Measurements from ENCODE around the gene FOSL1. TPM values are rescaled to one million over a fixed set of nuclear protein-coding genes. Genes with fewer than 3 reads are reported as not detected.

Gene FOSL1
- total RNA-seq, 5 donors from 2014 or later (not counting 1 experiment from before 2014, with no cell fraction given) = 0.49 to 1.6 (median 0.65) TPM

DNA sequence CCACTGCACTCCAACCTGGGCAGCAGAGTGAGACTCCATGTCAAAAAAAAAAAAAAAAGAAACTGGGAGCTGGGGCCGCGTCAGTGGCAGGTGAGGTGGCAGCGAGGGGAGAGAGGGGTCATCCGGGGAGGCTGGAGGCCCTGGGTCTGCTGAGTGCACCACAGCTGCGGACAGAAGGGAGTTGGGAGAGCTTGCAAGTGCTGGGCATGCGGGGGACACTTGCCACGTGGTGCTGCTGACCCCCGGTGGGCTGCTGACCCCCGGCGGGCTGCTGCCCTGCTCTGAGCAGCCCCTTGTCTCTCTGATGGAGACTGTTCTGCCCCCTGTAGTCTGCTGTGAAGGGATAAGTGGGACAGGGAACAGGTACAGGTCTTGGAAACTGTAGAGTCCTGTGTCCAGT lies 21.7 kb upstream of the FOSL1 start:
- H3K27ac Mint-ChIP-seq = peak overlapping the region in 1 of 2 donors; percentile 51
- no peaks in the 10 kb centered on the region for H3K27me3 Mint-ChIP-seq
- POLR2A ChIA-PET = interaction anchor here (0.6 to 1.0 kb wide), 3 partner anchors 11 to 1197 kb away, joined by 3 read pairs; partner anchors contain the start of gene KDM2A (in 1 of the 2)
- H3K4me1 ChIP-seq (ENCODE audit: control insufficient read depth in 1 of 2, extremely low read depth in 1 of 2, insufficient read depth in 2 of 2, low read length in 2 of 2) = peaks cover 24 to 51% of the 10 kb centered on the region in 2 experiments
- peak overlapping the region; percentile 10 to 55 (median 43) for H3K4me3 Mint-ChIP-seq
- peaks cover 7 to 38% of the 10 kb centered on the region in 2 donors for H3K36me3 ChIP-seq (ENCODE audit: control insufficient read depth in 2 of 2, extremely low read depth in 1 of 2, insufficient read depth in 1 of 2, low read length in 1 of 2)
- no peaks in the 10 kb centered on the region for H3K27me3 ChIP-seq (replicated peaks in 1 of 2; ENCODE audit: control insufficient read depth in 2 of 2, extremely low read depth in 1 of 2, insufficient read depth in 2 of 2, low read length in 1 of 2)
- DNase-seq (no peak), ATAC-seq (replicated peaks in 1 of 4) (no peak)
- H3K36me3 Mint-ChIP-seq = peaks cover 19% of the 10 kb centered on the region
- no peak overlapping the region for H3K27ac ChIP-seq (ENCODE audit: low read length)
- CTCF ChIA-PET = interaction anchor here (0.6 to 1.2 kb wide), 3 partner anchors 36 to 59 kb away, joined by 3 to 6 read pairs (median 5); no protein-coding TSS in a partner anchor
- peaks cover 24 to 41% (median 35%) of the 10 kb centered on the region in 3 donors for H3K4me1 Mint-ChIP-seq
- 98% methylated on average over 10 of the region's 10 CpGs for WGBS (ENCODE audit: insufficient coverage)
- no peaks in the 10 kb centered on the region for H3K9me3 Mint-ChIP-seq
- H3K4me3 ChIP-seq (ENCODE audit: control insufficient read depth in 1 of 2, extremely low read depth in 1 of 2, low read length in 1 of 2) = no peak overlapping the region
- H3K9me3 ChIP-seq = no peaks in the 10 kb centered on the region

DNA sequence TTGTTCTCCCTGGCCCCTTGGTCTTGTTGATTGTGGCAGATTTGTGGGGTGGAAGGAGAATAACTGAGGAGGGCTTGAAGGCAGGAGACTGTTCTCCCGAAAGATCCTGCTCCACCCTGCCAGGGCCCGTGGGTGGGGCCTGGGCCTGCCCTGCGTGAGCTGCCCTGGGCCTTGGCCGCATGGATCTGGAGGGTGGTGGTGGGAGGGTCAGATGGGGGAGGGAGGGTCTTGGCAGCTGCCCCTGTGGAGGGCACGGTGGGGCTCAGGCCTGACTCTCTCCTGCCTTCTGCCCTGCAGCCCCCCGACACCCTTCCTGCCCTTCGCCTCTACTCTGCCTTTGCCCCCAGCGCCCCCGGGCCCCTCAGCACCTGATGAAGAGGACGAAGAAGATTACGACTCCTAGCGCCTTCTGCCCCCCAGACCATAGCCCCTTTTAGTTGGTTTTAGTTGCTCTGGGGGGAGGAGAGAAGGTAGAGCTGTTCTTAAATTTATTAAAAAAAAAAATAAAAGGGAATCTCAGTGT lies 20.9 kb upstream of the FOSL1 start:
- Histone ChIP-seq H3K4me1 (ENCODE audit: control insufficient read depth in 1 of 2, extremely low read depth in 1 of 2, insufficient read depth in 2 of 2, low read length in 2 of 2) (peaks cover 27 to 55% of the 10 kb centered on the region in 2 experiments), H3K4me3 (ENCODE audit: control insufficient read depth in 1 of 2, extremely low read depth in 1 of 2, low read length in 1 of 2) (peak overlapping the region in 1 of 2 donors; percentile 91), H3K27me3 (replicated peaks in 1 of 2; ENCODE audit: control insufficient read depth in 2 of 2, extremely low read depth in 1 of 2, insufficient read depth in 2 of 2, low read length in 1 of 2) (no peaks in the 10 kb centered on the region), H3K27ac (ENCODE audit: low read length) (no peak overlapping the region), H3K9me3 (no peaks in the 10 kb centered on the region), H3K36me3 (ENCODE audit: control insufficient read depth in 2 of 2, extremely low read depth in 1 of 2, insufficient read depth in 1 of 2, low read length in 1 of 2) (peaks cover 7 to 39% of the 10 kb centered on the region in 2 donors)
- H3K27ac Mint-ChIP-seq = no peak overlapping the region
- 90% methylated on average over 2 of the region's 12 CpGs for WGBS (ENCODE audit: insufficient coverage)
- peaks cover 23% of the 10 kb centered on the region for H3K36me3 Mint-ChIP-seq
- H3K4me3 Mint-ChIP-seq = peak overlapping the region; percentile 90 to 92 (median 91)
- ChIA-PET CTCF (interaction anchor here (0.6 to 1.3 kb wide), 3 partner anchors 32 to 1142 kb away, joined by 3 to 5 read pairs (median 3); no protein-coding TSS in a partner anchor), POLR2A (interaction anchor here (0.6 kb wide), 2 partner anchors 11 to 1198 kb away, joined by 3 read pairs; partner anchors contain the start of gene KDM2A (in 1 of the 2))
- H3K4me1 Mint-ChIP-seq = peaks cover 30 to 48% (median 41%) of the 10 kb centered on the region in 3 donors
- H3K27me3 Mint-ChIP-seq = no peaks in the 10 kb centered on the region
- no peak for DNase-seq
- no peaks in the 10 kb centered on the region for H3K9me3 Mint-ChIP-seq
- no peak for ATAC-seq (replicated peaks in 1 of 4)

DNA sequence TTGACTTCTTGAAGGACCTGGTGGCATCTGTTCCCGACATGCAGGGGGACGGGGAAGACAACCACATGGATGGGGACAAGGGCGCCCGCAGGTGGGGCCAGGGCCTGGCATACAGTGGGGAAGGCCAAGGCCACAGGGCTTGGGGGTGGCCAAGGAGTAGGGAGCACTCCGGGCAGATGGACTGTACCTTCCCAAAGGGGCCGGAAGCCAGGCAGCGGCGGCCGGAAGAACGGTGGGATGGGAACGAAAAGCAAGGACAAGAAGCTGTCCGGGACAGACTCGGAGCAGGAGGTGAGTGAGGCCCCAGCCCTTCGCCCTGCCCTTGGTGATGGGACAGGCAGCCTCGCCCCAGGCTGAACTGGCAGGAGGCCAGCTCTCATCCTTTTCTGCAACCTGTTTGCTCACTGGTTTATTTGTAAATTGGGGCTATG lies 20.2 kb upstream of the FOSL1 start:
- Mint-ChIP-seq H3K4me1 (peaks cover 30 to 49% (median 41%) of the 10 kb centered on the region in 3 donors), H3K4me3 (peak overlapping the region; percentile 90 to 92 (median 91)), H3K9me3 (no peaks in the 10 kb centered on the region), H3K27ac (peak overlapping the region; percentile 86 to 88), H3K27me3 (no peaks in the 10 kb centered on the region), H3K36me3 (peaks cover 21% of the 10 kb centered on the region)
- ChIA-PET CTCF (interaction anchor here (0.6 to 1.3 kb wide), 2 partner anchors 31 to 1142 kb away, joined by 3 read pairs; no protein-coding TSS in a partner anchor), POLR2A (no interaction called here)
- Histone ChIP-seq H3K4me3 (ENCODE audit: control insufficient read depth in 1 of 2, extremely low read depth in 1 of 2, low read length in 1 of 2) (peak overlapping the region; percentile 65 to 91), H3K9me3 (no peaks in the 10 kb centered on the region), H3K36me3 (ENCODE audit: control insufficient read depth in 2 of 2, extremely low read depth in 1 of 2, insufficient read depth in 1 of 2, low read length in 1 of 2) (peaks cover 7 to 41% of the 10 kb centered on the region in 2 donors), H3K27ac (ENCODE audit: low read length) (peak overlapping the region; percentile 62), H3K27me3 (replicated peaks in 1 of 2; ENCODE audit: control insufficient read depth in 2 of 2, extremely low read depth in 1 of 2, insufficient read depth in 2 of 2, low read length in 1 of 2) (no peaks in the 10 kb centered on the region), H3K4me1 (ENCODE audit: control insufficient read depth in 1 of 2, extremely low read depth in 1 of 2, insufficient read depth in 2 of 2, low read length in 2 of 2) (peaks cover 27 to 62% of the 10 kb centered on the region in 2 experiments)
- ATAC-seq (replicated peaks in 1 of 4) (no peak), DNase-seq (no peak)
- WGBS (ENCODE audit: insufficient coverage) = 74% methylated on average over 15 of the region's 15 CpGs

DNA sequence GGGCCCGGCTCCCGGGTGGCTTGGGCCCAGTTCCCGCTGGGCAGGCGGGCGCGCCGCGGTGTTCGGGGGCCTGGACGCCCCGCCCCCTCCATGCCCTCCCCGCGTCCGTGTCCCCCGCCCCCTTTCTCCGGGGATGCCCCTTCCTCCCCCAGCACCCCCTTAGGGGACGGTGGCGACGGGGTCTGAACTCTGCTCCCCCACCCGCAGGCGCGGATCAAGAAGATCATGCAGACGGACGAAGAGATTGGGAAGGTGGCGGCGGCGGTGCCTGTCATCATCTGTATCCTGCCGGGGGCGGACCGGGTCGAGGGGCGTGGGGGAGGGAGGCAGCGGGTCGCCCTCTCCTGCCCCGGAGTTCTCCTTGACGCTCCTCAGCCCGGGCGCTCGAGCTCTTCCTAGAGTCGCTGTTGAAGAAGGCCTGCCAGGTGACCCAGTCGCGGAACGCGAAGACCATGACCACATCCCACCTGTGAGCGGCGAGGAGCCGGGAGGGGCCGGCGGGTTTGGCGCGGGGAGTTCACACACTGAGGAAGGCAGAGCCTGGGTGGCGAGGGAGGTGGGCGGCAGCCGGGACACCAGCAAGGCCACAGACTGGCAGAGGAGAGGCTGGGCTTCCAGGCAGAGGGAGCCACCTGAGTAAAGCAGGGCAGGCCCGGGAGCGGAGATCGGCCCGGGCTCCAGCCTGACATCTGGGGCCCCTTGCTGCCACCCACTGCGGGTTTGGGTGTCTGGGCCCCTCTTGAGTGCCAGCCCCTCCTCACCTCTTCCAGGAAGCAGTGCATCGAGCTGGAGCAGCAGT lies 19.6 kb upstream of the FOSL1 start:
- Mint-ChIP-seq H3K9me3 (no peaks in the 10 kb centered on the region), H3K4me1 (peaks cover 37 to 55% (median 47%) of the 10 kb centered on the region in 3 donors), H3K4me3 (peak overlapping the region; percentile 90 to 92 (median 91)), H3K27ac (peak overlapping the region; percentile 86 to 88), H3K36me3 (peaks cover 21% of the 10 kb centered on the region), H3K27me3 (no peaks in the 10 kb centered on the region)
- peaks cover 7 to 38% of the 10 kb centered on the region in 2 donors for H3K36me3 ChIP-seq (ENCODE audit: control insufficient read depth in 2 of 2, extremely low read depth in 1 of 2, insufficient read depth in 1 of 2, low read length in 1 of 2)
- WGBS (ENCODE audit: insufficient coverage) = under 1% methylated on average over 43 of the region's 60 CpGs
- peak overlapping the region; percentile 67 to 91 for H3K4me3 ChIP-seq (ENCODE audit: control insufficient read depth in 1 of 2, extremely low read depth in 1 of 2, low read length in 1 of 2)
- POLR2A ChIA-PET = interaction anchor here in 1 of 2 donors (0.6 kb wide), 1 partner anchor 15 kb away, joined by 4 read pairs; no protein-coding TSS in a partner anchor
- ATAC-seq (replicated peaks in 1 of 4) (peak; percentile 46 to 56 (median 50)), DNase-seq (peak in 30 of 35 experiments; percentile 16 to 73 (median 46))
- peaks cover 27 to 67% of the 10 kb centered on the region in 2 experiments for H3K4me1 ChIP-seq (ENCODE audit: control insufficient read depth in 1 of 2, extremely low read depth in 1 of 2, insufficient read depth in 2 of 2, low read length in 2 of 2)
- CTCF ChIA-PET = interaction anchor here in 1 of 2 donors (0.6 to 1.3 kb wide), 2 partner anchors 31 to 34 kb away, joined by 3 read pairs; no protein-coding TSS in a partner anchor
- H3K9me3 ChIP-seq = no peaks in the 10 kb centered on the region
- peak overlapping the region; percentile 62 for H3K27ac ChIP-seq (ENCODE audit: low read length)
- H3K27me3 ChIP-seq (replicated peaks in 1 of 2; ENCODE audit: control insufficient read depth in 2 of 2, extremely low read depth in 1 of 2, insufficient read depth in 2 of 2, low read length in 1 of 2) = no peaks in the 10 kb centered on the region

DNA sequence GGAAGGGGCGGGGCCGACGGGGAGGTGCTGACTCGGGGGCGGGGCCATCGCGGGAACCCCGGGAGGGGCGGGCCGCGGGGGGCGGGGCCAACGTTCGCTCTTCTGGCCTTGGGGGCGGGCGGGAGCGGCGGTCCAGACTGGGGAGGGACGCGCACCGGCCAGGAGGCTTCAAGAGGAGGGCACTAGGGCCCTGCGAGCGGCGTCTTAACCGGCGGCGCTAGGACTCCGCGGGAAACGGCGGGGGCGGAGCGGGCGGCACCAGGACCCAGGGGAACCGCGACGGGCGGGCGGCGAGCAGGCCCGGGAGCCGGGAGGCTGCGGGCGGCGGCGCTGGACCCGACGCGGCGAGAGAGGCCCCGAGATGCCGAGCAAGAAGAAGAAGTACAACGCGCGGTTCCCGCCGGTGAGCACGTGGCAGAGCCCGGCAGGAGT lies 19.0 kb upstream of the FOSL1 start, which contains the start of gene DRAP1:
Gene DRAP1 (plus strand): TSS at position 286 of the 432 bp plus-strand sequence. CDS start 76 bp downstream, at position 362.
- ATAC-seq (replicated peaks in 1 of 4) (peak; percentile 87 to 89 (median 88)), DNase-seq (peak; percentile 95 to 100 (median 98))
- no peaks in the 10 kb centered on the region for H3K9me3 ChIP-seq
- H3K36me3 ChIP-seq (ENCODE audit: control insufficient read depth in 2 of 2, extremely low read depth in 1 of 2, insufficient read depth in 1 of 2, low read length in 1 of 2) = peaks cover 7 to 34% of the 10 kb centered on the region in 2 donors
- no peaks in the 10 kb centered on the region for H3K27me3 ChIP-seq (replicated peaks in 1 of 2; ENCODE audit: control insufficient read depth in 2 of 2, extremely low read depth in 1 of 2, insufficient read depth in 2 of 2, low read length in 1 of 2)
- peak within 1 kb of the TSS; percentile 92 to 99 for H3K4me3 ChIP-seq (ENCODE audit: control insufficient read depth in 1 of 2, extremely low read depth in 1 of 2, low read length in 1 of 2)
- peak within 1 kb of the TSS; percentile 90 to 92 (median 91) for H3K4me3 Mint-ChIP-seq
- CTCF ChIA-PET = interaction anchor here in 1 of 2 donors (0.6 to 1.3 kb wide), 3 partner anchors 29 to 60 kb away, joined by 3 to 6 read pairs (median 3); partner anchors contain the start of gene CCDC85B
- H3K27ac Mint-ChIP-seq = peak within 1 kb of the TSS; percentile 86 to 88
- POLR2A ChIA-PET = interaction anchor here in 1 of 2 donors (0.6 kb wide), 1 partner anchor 15 kb away, joined by 4 read pairs; no protein-coding TSS in a partner anchor
- H3K36me3 Mint-ChIP-seq = peaks cover 21% of the 10 kb centered on the region
- H3K27me3 Mint-ChIP-seq = no peaks in the 10 kb centered on the region
- no peaks in the 10 kb centered on the region for H3K9me3 Mint-ChIP-seq
- peaks cover 27 to 64% of the 10 kb centered on the region in 2 experiments for H3K4me1 ChIP-seq (ENCODE audit: control insufficient read depth in 1 of 2, extremely low read depth in 1 of 2, insufficient read depth in 2 of 2, low read length in 2 of 2)
- peaks cover 41 to 59% (median 50%) of the 10 kb centered on the region in 3 donors for H3K4me1 Mint-ChIP-seq
- peak within 1 kb of the TSS; percentile 84 for H3K27ac ChIP-seq (ENCODE audit: low read length)
- WGBS (ENCODE audit: insufficient coverage) = under 1% methylated on average over 58 of the region's 59 CpGs
